Peyer's patch (tissue), 4 donors: ENCODE measurements around the gene ZNF511.

Source experiments
- CTCF ChIP-seq, 6 experiments: fragments of 450-650 bp in 4 of 6; fragments of 200-600 bp in 2 of 6; sonication (generic) in 1 of 6; IDR thresholded peaks; one replicate each; pipeline ENCODE4 v1.5.1; 2017 to 2019; ENCODE audit warnings: antibody characterized with exemption in 6 of 6, mild to moderate bottlenecking in 3 of 6, moderate library complexity in 1 of 6
- POLR2A ChIP-seq, 2 donors: fragments of 450-650 bp; IDR thresholded peaks; one replicate each; pipeline ENCODE4 v1.5.1; 2017; ENCODE audit warnings: antibody characterized with exemption in 2 of 2, mild to moderate bottlenecking in 2 of 2, moderate library complexity in 2 of 2

GRCh38 chr10:133282846-133283390 is 25.8 kb upstream of the ZNF511 start:
- TF ChIP-seq CTCF (IDR thresholded peaks at IDR 0.05) (no peak), POLR2A (IDR thresholded peaks at IDR 0.05) (no peak)
